Measurements from ENCODE around the gene TXNDC5.

The TXNDC5 gene

DNA sequence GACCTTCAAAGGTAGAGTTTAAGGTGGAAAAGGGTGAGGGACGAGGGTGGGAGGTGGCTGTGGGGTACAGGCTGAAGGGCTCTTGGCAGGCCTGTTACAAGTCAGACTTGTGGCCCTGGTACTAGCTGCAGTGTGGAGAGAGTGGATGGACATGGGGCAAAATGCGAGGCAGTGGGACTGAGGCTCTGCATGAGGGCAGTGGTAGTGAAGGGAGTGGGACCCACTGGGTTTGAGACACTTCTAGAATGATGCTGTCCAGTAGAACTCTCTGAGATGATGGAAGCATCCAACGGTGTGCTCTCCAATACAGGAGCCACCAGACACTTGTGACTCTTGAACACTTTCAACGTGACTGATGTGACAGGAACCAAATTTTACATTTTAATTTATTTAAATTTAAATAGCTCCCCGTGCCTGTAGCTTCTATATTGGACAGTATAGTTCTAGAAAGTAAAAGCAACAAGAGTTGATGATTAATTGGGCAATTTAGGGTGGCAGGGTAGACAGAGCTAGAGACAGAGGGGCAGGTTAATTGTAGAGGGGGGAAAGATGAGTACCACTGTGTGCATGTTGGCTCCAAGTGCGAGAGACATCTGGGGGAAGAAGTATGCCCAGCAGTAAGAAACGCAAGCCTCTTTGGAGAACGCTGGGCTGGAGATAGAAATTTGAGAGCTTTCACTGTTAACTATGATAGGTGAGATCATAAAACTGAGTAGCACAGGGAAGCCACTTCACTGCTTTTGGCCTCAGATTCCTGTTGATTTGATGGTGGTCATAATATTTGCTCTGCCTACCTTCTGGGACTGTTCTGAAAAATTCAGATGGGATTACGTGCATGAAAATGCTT is 77.5 kb downstream of the TXNDC5 start:
- no peak for DNase-seq (ENCODE audit: extremely low spot score)
- CTCF ChIA-PET, result no interaction called here
- TF ChIP-seq FOXM1 (IDR thresholded peaks at IDR 0.05; ENCODE audit: borderline replicate concordance) (no peak), L3MBTL2 (conservative IDR thresholded peaks at IDR 0.05) (0 out of 2 replicates have a peak, but pooled peaks have one; percentile 12)
- TF ChIP-seq, protein P1, sequence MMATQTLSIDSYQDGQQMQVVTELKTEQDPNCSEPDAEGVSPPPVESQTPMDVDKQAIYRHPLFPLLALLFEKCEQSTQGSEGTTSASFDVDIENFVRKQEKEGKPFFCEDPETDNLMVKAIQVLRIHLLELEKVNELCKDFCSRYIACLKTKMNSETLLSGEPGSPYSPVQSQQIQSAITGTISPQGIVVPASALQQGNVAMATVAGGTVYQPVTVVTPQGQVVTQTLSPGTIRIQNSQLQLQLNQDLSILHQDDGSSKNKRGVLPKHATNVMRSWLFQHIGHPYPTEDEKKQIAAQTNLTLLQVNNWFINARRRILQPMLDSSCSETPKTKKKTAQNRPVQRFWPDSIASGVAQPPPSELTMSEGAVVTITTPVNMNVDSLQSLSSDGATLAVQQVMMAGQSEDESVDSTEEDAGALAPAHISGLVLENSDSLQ (IDR thresholded peaks at IDR 0.05), result peak; percentile 65
- POLR2A ChIA-PET, result interaction anchor here (0.6 kb wide), 1 partner anchor 520 kb away, joined by 3 read pairs; the partner anchor contains the start of gene SSR1
